Mesodermal cell (in vitro differentiated cells): ENCODE measurements around the gene ADAMTS5.

ENCODE experiments used
- H3K27ac ChIP-seq: 2 replicates; pipeline ENCODE4 v1.7.0; 2013; ENCODE audit warnings: mild to moderate bottlenecking, low read depth, low read length, moderate library complexity; ENCODE audit not compliant: severe bottlenecking
- H3K36me3 ChIP-seq: 2 replicates; pipeline ENCODE4 v1.7.1; 2013; ENCODE audit warnings: mild to moderate bottlenecking, low read length, moderate library complexity; ENCODE audit not compliant: control insufficient read depth, insufficient read depth
- H3K4me1 ChIP-seq: one replicate; pipeline ENCODE4 v1.7.1; 2013; ENCODE audit warnings: mild to moderate bottlenecking, low read length; ENCODE audit not compliant: insufficient read depth, control insufficient read depth, poor library complexity, severe bottlenecking
- H3K4me3 ChIP-seq: 2 replicates; pipeline ENCODE4 v1.7.0; 2013; ENCODE audit warnings: low read length, control low read depth, mild to moderate bottlenecking; ENCODE audit not compliant: insufficient read depth, poor library complexity, severe bottlenecking; ENCODE audit errors: extremely low read depth
- H3K9me3 ChIP-seq: 2 replicates; pipeline ENCODE4 v1.7.1; 2013; ENCODE audit warnings: mild to moderate bottlenecking, low read length, moderate library complexity; ENCODE audit not compliant: control insufficient read depth
- WGBS, 2 experiments: methylation state at CpG; one replicate each; pipeline ENCODE4 v1.1.5; 2013; ENCODE audit warnings: missing lambda C conversion rate in 2 of 2; ENCODE audit not compliant: insufficient coverage in 2 of 2; 5-methylcytosine and 5-hydroxymethylcytosine counted together

Gene ADAMTS5

DNA sequence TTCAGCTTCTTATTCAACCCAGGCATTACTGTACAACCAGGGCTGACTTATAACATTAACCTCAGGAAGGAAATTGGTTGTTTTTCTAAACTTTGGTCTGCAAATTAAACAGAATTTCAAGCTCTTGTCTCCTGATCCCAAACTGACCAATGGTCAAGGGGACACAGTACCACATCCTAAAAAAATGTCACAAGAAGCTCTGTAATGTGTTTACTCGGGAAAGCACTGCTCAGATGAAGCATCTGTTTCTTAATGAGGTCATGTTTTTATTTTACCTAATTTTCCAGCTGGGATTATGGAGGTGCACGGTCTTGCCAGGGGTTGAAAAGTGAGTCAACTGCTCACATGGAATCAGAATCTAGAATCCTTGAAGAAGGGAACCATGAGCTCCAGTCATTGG lies 18.7 kb downstream of the ADAMTS5 start:
- Histone ChIP-seq H3K4me1 (peaks cover 4% of the 10 kb centered on the region), H3K27ac (no peak overlapping the region), H3K9me3 (no peaks in the 10 kb centered on the region), H3K4me3 (no peak overlapping the region), H3K36me3 (no peaks in the 10 kb centered on the region)
- 85 to 100% methylated on average over 1 to 2 of the region's 2 CpGs for WGBS, 2 experiments

DNA sequence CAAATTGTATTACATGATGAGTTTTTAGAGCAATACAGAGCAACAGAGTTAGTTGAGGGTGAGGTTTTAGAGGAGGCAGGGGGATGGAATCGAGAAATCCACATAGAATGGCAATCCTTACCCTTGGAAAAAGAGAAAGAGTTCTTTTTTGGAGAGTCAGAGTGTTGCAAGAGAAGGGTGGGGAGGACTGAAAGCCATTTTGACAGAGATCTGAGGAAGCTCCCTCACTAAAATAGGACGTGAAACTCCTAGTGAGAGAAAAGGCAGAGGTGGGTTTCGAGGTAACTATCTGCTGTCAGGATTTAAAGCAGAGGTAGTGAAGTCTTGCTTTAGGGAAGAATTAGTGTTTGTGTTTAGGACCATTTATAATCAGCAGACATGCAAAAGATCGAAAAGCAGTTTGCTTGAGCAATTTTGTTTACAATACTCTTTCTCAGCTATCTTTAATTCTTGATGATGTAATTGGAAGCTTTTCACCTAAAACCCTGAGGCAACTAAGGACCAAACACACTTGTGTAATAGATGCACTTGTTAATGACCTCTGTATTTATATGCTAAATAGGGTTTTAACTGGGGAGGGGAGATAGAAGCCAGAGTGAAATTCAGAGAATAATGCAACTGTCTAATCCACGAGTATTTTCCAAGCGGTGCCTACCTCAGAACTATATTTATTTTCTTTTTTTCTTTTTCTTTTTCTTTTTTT lies 20.0 kb downstream of the ADAMTS5 start:
- H3K4me3 ChIP-seq, result no peak overlapping the region
- no peak overlapping the region for H3K27ac ChIP-seq
- H3K36me3 ChIP-seq, result no peaks in the 10 kb centered on the region

DNA sequence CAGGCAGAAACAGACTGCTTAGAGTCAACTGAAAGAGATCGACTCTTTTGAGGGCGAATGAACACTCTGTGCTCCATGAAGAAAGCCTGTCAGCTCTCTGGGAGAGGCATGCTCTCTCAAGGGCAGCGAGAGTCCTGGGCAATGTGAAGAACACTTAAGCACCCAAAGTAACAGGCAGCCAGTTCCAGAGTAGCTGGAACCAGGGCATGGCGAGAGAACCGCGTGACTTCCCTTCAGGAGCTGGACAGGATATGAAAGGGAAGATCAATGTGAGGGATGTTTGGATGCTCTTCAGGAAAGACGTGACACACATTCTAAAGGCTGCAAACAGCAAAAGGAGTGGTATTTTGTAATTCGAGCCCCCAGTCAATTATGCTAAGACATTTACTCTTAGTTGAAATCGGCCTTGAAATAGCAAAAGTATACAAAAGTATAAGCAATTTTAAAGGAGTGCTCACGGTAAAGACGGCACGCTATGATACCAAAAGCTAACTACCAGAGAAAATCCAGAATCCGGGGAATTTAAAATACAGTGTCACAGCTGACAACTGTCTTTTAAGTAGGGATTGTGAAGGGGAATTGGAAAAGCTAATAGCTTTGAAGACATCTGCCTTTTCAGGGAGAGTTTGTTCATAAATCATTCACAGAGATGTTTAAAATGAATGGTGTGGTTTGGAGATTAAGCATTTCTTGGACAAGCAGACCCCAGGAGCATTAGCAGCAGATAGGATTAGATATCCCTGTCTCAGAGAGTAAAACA lies 20.8 kb downstream of the ADAMTS5 start:
- no peak overlapping the region for H3K27ac ChIP-seq
- no peaks in the 10 kb centered on the region for H3K4me1 ChIP-seq
- H3K4me3 ChIP-seq, result no peak overlapping the region
- no peaks in the 10 kb centered on the region for H3K9me3 ChIP-seq
- WGBS, 2 experiments, result 76 to 88% methylated on average over 8 to 12 of the region's 13 CpGs
- no peaks in the 10 kb centered on the region for H3K36me3 ChIP-seq

More for the DNA sequence above, 20.0 kb downstream of the ADAMTS5 start:
- WGBS, 2 experiments, result 50 to 85% methylated on average over 2 of the region's 6 CpGs
- no peaks in the 10 kb centered on the region for H3K4me1 ChIP-seq
- no peaks in the 10 kb centered on the region for H3K9me3 ChIP-seq

DNA sequence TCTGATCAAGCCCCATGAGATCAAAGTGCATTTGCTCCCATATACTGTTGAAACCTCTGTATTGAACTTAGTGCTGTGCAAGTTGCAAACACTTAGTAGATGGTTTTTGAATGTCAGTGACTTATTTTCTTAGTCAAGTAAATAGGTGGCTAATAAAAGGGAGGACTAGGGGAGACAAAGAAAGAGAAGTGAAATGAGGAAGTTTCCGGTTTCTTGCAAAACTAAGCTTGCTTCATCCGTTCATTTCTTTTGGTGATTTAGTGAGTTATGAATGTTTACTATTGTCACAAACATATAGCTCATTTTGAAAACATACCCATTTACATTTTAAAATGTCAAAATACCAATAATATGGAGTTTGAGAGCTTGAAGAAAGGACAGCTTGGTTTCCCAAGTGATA lies 23.0 kb downstream of the ADAMTS5 start:
- H3K4me3 ChIP-seq, result no peak overlapping the region
- no CpG with 5 or more reads among the region's 2 CpGs for WGBS, 2 experiments
- no peaks in the 10 kb centered on the region for H3K36me3 ChIP-seq
- no peaks in the 10 kb centered on the region for H3K4me1 ChIP-seq
- no peaks in the 10 kb centered on the region for H3K9me3 ChIP-seq
- H3K27ac ChIP-seq, result no peak overlapping the region

DNA sequence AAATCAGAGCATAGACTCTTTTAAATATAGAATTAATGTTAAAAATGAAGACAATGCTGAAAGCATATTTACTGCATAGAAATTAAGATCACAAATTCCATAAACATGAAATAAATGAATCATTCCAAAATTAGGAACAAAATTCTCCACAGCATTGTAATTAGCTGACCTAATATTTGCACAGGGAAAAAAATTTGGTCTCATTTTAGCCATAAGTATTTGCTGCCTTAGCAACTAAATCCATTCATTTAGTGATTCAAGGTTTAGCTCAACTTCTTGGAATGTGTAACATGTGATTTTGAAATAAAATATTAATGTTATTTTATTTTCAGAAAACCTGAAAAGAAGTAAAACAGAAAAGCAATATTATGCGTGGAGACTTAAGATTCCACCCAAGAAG lies 25.5 kb downstream of the ADAMTS5 start:
- Histone ChIP-seq H3K4me3 (no peak overlapping the region), H3K4me1 (no peaks in the 10 kb centered on the region), H3K9me3 (no peaks in the 10 kb centered on the region), H3K36me3 (no peaks in the 10 kb centered on the region), H3K27ac (no peak overlapping the region)
- no CpG with 5 or more reads among the region's 1 CpG for WGBS, 2 experiments

DNA sequence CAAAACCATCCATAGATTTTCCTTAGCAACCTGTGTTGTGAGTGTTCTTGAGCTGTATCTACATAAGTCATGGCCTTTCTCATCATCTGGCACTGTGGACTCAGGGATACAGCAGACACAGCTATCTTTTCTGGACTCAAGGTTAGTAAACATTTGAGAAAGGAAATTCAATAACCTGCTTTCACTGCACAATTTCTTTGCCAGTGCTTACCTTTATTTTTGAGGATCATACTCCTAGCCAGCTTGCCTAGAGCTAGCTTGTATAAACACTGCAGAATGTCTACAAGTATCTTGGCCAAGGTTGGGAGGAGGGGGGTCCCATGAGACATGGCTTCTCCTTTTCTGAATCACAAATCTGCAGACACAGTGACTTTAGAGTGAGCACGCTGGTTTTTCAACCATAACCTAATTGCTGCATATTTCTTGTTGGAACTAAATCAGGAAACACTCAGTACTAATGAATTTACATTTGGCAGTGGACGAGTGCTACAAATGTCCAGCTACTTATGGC lies 27.2 kb downstream of the ADAMTS5 start:
- Histone ChIP-seq H3K36me3 (no peaks in the 10 kb centered on the region), H3K9me3 (no peaks in the 10 kb centered on the region), H3K27ac (no peak overlapping the region), H3K4me3 (no peak overlapping the region), H3K4me1 (no peaks in the 10 kb centered on the region)
- WGBS, 2 experiments, result no CpG with 5 or more reads among the region's 2 CpGs

DNA sequence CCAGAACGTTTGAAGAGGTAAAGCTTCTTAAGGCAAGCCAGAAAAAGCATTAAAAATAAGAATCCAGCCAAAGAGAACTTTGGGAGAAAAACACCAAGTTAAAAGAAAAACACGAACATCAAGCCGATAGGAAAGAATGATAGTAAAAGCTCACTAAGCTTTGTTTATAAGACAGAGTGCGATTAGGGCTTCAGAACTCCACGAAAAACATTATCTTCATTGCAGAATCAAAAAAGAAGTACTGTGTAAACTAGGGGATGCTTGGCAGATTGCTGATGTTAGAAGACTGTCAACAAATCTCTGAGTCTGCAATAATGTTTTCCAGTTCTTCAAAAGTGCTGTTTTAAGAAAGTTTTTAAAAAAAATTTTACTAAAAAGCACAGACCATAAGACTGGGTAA lies 30.2 kb downstream of the ADAMTS5 start:
- Histone ChIP-seq H3K4me1 (no peaks in the 10 kb centered on the region), H3K36me3 (no peaks in the 10 kb centered on the region), H3K4me3 (no peak overlapping the region), H3K27ac (no peak overlapping the region), H3K9me3 (no peaks in the 10 kb centered on the region)
- 83 to 89% methylated on average over 3 to 4 of the region's 5 CpGs for WGBS, 2 experiments

DNA sequence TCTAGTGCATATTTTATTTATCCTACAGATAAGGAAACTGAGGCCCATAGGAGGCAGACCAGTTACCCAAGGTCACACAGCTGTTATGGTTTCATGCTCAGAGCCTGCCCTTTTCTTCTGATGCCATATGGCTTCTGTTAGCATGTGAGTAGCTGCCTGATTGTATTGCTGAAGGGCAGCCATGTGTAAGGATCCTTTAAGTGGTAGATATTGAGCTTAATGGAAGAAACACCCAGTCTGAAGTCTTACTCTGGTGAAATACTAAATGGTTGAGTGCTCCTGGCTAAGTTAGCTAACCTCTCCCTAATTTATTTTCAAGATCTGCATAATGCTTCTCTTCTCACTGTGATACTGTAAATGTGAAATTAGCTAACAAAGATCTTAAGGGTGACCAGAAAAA lies 30.9 kb downstream of the ADAMTS5 start:
- Histone ChIP-seq H3K27ac (no peak overlapping the region), H3K4me3 (no peak overlapping the region), H3K36me3 (no peaks in the 10 kb centered on the region)

DNA sequence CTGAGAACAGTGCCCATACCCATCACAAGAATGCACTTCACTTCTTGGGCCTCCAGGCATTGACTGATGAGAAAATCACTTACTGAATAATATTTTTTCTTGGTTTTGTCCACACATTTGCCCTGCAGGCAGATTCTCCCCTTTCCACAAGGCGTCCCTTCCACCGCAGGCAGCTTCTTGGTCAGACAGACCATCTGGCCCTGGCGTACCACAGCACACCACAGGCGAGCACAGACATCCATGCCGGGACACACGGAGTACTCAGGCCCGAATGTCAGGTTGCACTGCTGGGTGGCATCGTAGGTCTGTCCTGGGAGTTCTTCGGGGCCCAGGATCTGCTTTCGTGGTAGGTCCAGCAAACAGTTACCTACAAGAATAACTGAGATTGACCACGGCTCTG lies 32.5 kb downstream of the ADAMTS5 start:
- Histone ChIP-seq H3K9me3 (no peaks in the 10 kb centered on the region), H3K4me1 (no peaks in the 10 kb centered on the region), H3K36me3 (no peaks in the 10 kb centered on the region), H3K27ac (no peak overlapping the region), H3K4me3 (no peak overlapping the region)
- WGBS, 2 experiments, result 94 to 96% methylated on average over 10 to 11 of the region's 11 CpGs

More for the DNA sequence above, 30.9 kb downstream of the ADAMTS5 start:
- H3K9me3 ChIP-seq, result no peaks in the 10 kb centered on the region
- H3K4me1 ChIP-seq, result no peaks in the 10 kb centered on the region

DNA sequence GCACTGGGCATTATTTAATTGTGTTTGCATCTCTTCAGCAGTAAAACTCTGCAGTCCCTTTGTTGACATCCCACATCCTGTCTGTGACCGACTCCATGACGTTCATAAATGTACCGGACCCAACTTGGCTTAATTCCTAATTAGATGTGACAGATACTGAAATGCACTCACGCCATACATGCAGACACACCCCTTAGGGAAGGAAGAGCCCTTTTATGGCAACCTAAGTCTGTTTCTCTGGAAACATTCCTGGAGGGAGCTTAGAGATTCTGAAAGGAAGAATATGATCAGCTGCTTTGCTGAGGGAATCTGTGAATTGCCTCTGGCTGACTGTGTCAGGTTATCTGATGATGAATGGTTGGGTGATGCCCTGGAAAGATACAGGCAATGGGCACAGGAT lies 33.4 kb downstream of the ADAMTS5 start:
- Histone ChIP-seq H3K27ac (no peak overlapping the region), H3K4me3 (no peak overlapping the region), H3K36me3 (no peaks in the 10 kb centered on the region), H3K9me3 (no peaks in the 10 kb centered on the region), H3K4me1 (no peaks in the 10 kb centered on the region)
- 88 to 89% methylated on average over 3 of the region's 4 CpGs for WGBS, 2 experiments

DNA sequence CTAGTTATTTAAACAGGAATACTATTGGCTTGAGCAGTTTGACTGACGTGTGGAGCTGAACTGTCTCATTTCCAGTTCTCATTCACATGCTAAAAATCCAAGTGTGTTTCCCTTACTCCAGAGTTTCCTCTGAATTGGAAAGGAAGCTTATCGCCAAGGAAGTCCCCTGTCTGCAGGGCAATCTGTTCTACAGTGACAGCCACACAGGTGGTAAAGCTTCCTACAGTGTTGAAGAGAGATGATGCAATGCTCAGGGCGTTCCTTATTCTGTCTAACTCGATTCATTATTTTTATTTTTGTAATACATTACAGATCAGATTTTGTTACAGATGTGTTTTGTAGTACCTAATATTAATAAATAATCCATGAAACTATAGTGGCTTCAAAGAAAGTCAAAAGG lies 41.3 kb downstream of the ADAMTS5 start:
- no peaks in the 10 kb centered on the region for H3K36me3 ChIP-seq
- no peak overlapping the region for H3K27ac ChIP-seq
- WGBS, 2 experiments, result 79 to 82% methylated on average over 1 to 2 of the region's 4 CpGs
- H3K9me3 ChIP-seq, result no peaks in the 10 kb centered on the region
- H3K4me3 ChIP-seq, result no peak overlapping the region
- H3K4me1 ChIP-seq, result no peaks in the 10 kb centered on the region
